Uterus (tissue), 2 donors: ENCODE measurements around the gene CRPPA.
"Not testable (repeated sequence)": the region's sequence is repeated elsewhere in the genome, so short reads cannot be mapped to it uniquely, and the experiment has no call there.

Experiments used
- CTCF ChIP-seq, 4 experiments: fragments of 200-600 bp in 2 of 4; fragments of 450-650 bp in 2 of 4; sonication (generic) in 2 of 4; IDR thresholded peaks; one replicate each; pipeline ENCODE4 v1.5.1; 2016 to 2019; ENCODE audit warnings: antibody characterized with exemption in 4 of 4, mild to moderate bottlenecking in 2 of 4, moderate library complexity in 1 of 4
- POLR2A ChIP-seq, 2 donors: fragments of 450-650 bp; IDR thresholded peaks; one replicate each; pipeline ENCODE4 v1.6.1; 2016; ENCODE audit warnings: antibody characterized with exemption in 2 of 2, mild to moderate bottlenecking in 1 of 2, moderate library complexity in 1 of 2

- not testable (repeated sequence) for TF ChIP-seq CTCF, POLR2A (IDR thresholded peaks at IDR 0.05)
These were observed 35.0 kb upstream of the CRPPA start for GRCh38 chr7:16456303-16456702.
